Adipocyte (in vitro differentiated cells): ENCODE measurements around the gene EXOC5.
A peak's percentile ranks its signal among the peaks of the same experiment; 100 is the strongest.
"Not testable (repeated sequence)": the region's sequence is repeated elsewhere in the genome, so short reads cannot be mapped to it uniquely, and the experiment has no call there.

ENCODE experiments used
- DNase-seq: peaks from one replicate; pipeline ENCODE4 v3.0.0-alpha.2; 2015; ENCODE audit warnings: low read depth
- H3K27me3 ChIP-seq: replicated peaks from 2 replicates; pipeline ENCODE4 v1.7.0; 2013; ENCODE audit warnings: mild to moderate bottlenecking, low read length, moderate library complexity; ENCODE audit not compliant: control insufficient read depth, insufficient read depth
- H3K36me3 ChIP-seq: 2 replicates; pipeline ENCODE4 v1.7.0; 2013; ENCODE audit warnings: low read length, mild to moderate bottlenecking, moderate library complexity; ENCODE audit not compliant: control insufficient read depth, insufficient read depth, severe bottlenecking
- H3K4me1 ChIP-seq: 2 replicates; pipeline ENCODE4 v1.7.0; 2013; ENCODE audit warnings: mild to moderate bottlenecking, low read length, moderate library complexity; ENCODE audit not compliant: control insufficient read depth, insufficient read depth
- H3K4me3 ChIP-seq: 2 replicates; pipeline ENCODE4 v1.7.0; 2013; ENCODE audit warnings: mild to moderate bottlenecking, low read length, moderate library complexity
- H3K9ac ChIP-seq: 2 replicates; pipeline ENCODE4 v1.7.0; 2013; ENCODE audit warnings: mild to moderate bottlenecking, low read length, moderate library complexity
- H3K9me3 ChIP-seq: 2 replicates; pipeline ENCODE4 v1.7.0; 2013; ENCODE audit warnings: mild to moderate bottlenecking, low read length, moderate library complexity; ENCODE audit not compliant: control insufficient read depth

EXOC5 gene

GRCh38 chr14:57245941-57246340 lies 22.8 kb downstream of the EXOC5 start:
- no peaks in the 10 kb centered on the region for H3K27me3 ChIP-seq
- H3K4me3 ChIP-seq, result no peak overlapping the region
- H3K9ac ChIP-seq, result no peak overlapping the region
- H3K36me3 ChIP-seq, result peaks cover 17% of the 10 kb centered on the region
- peaks cover 21% of the 10 kb centered on the region for H3K4me1 ChIP-seq
- no peak for DNase-seq
- no peaks in the 10 kb centered on the region for H3K9me3 ChIP-seq

- Histone ChIP-seq H3K4me1 (peaks cover 19% of the 10 kb centered on the region), H3K4me3 (no peak overlapping the region), H3K27me3 (no peaks in the 10 kb centered on the region), H3K9ac (no peak overlapping the region), H3K36me3 (peaks cover 18% of the 10 kb centered on the region), H3K9me3 (no peaks in the 10 kb centered on the region)
- peak; percentile 48 for DNase-seq
Measured at GRCh38 chr14:57244106-57244505, 24.6 kb downstream of the EXOC5 start.

- Histone ChIP-seq H3K36me3 (peaks cover 22% of the 10 kb centered on the region), H3K4me3 (no peak overlapping the region), H3K9ac (no peak overlapping the region), H3K27me3 (no peaks in the 10 kb centered on the region), H3K9me3 (no peaks in the 10 kb centered on the region), H3K4me1 (peaks cover 19% of the 10 kb centered on the region)
- no peak for DNase-seq
Measured at GRCh38 chr14:57243320-57243719, 25.4 kb downstream of the EXOC5 start.

DNA sequence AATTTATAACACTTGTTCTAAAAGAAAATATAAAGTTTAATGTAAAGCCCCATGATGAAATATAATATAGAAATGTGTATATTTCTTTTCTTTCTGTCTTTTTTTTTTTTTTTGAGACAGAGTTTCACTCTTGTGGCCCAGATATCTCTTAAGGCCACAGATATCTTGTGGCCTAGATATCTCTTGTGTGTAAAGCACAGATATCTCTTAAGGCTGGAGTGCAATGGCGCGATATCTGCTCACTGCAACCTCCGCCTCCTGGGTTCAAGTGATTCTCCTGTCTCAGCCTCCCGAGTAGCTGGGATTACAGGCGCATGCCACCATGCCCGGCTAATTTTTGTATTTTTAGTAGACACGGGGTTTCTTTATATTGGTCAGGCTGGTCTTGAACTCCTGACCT lies 28.6 kb downstream of the EXOC5 start:
- not testable (repeated sequence) for H3K4me1 ChIP-seq, H3K9me3 ChIP-seq, H3K4me3 ChIP-seq, H3K27me3 ChIP-seq, DNase-seq, H3K9ac ChIP-seq
- H3K36me3 ChIP-seq, result peaks cover 30% of the 10 kb centered on the region

GRCh38 chr14:57232006-57232405 lies 36.7 kb downstream of the EXOC5 start:
- no peaks in the 10 kb centered on the region for H3K4me1 ChIP-seq
- DNase-seq, result no peak
- no peak overlapping the region for H3K4me3 ChIP-seq
- peaks cover 73% of the 10 kb centered on the region for H3K36me3 ChIP-seq
- H3K9ac ChIP-seq, result no peak overlapping the region
- H3K27me3 ChIP-seq, result no peaks in the 10 kb centered on the region
- no peaks in the 10 kb centered on the region for H3K9me3 ChIP-seq

DNA sequence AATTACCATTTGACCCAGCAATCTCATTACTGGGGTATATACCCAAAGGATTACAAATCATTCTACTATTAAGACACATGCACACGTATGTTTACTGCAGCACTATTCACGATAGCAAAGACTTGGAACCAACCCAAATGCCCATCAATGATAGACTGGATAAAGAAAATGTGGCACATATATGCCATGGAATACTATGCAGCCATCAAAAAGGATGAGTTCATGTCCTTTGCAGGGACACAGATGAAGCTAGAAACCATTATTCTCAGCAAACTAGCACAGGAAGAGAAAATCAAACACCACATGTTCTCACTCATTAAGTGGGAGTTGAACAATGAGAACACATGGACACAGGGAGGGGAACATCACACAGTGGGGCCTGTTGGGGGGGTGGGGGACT lies 40.4 kb downstream of the EXOC5 start:
- H3K36me3 ChIP-seq, result peaks cover 70% of the 10 kb centered on the region
- DNase-seq, H3K27me3 ChIP-seq, H3K9me3 ChIP-seq, H3K4me3 ChIP-seq, H3K9ac ChIP-seq, H3K4me1 ChIP-seq: not testable (repeated sequence)

DNA sequence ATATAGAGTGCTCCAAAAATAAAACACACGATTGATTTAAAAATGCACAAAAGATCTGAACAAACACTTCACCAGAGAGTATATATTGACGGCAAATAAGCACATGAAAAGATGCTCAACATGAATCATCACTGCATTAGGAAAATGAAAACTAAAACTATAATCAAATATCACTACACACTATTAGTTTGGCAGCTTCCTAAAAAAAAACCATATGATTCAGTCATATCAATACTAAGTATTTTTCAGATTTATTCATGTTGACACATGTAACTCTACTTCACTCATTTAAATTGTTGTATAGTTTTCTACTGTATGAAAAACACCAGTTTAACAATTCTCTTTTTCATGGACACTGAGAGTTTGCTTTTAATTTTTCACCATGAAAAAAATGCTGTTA lies 41.6 kb downstream of the EXOC5 start:
- peaks cover 66% of the 10 kb centered on the region for H3K36me3 ChIP-seq
- DNase-seq, result no peak
- H3K4me3 ChIP-seq, result no peak overlapping the region
- no peak overlapping the region for H3K9ac ChIP-seq
- H3K27me3 ChIP-seq, result no peaks in the 10 kb centered on the region
- no peaks in the 10 kb centered on the region for H3K4me1 ChIP-seq
- no peaks in the 10 kb centered on the region for H3K9me3 ChIP-seq

DNA sequence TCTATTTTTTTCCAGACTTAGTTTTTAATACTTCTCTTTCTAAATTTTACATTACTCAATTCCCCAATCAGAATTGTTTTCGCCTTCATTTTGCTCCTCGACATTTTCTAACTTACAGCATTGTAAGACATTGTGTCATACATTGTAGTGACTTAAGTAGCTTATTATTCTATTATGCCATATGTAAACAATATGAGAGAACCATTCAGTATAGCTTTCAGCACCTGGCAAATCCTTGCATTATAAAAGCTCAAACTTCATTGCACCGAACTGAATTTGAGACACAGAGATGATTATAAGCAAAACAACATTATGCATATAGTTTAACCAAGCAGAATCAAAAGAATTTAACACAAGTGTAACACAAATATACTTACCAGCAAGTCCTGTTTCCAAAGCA lies 46.8 kb downstream of the EXOC5 start:
- Histone ChIP-seq H3K4me1 (no peaks in the 10 kb centered on the region), H3K27me3 (no peaks in the 10 kb centered on the region), H3K4me3 (no peak overlapping the region), H3K36me3 (peaks cover 53% of the 10 kb centered on the region), H3K9me3 (no peaks in the 10 kb centered on the region), H3K9ac (no peak overlapping the region)
- no peak for DNase-seq

DNA sequence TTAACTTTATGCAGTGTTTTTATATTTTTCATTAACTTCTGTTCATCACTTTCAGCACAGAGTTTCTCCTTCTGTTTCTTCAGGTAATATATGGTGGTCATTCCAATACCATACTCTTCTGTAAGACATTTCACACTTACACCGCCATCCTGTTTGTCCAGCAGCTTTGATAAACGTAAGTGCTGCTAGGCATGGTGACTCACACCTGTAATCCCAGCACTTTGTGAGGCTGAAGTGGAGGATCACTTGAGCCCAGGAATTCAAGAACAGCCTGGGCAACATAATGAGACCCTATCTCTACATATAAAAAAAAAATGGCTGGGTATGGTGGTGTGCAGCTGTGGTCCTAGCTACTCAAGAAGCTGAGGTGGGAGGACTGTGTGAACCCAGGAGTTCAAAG lies 55.8 kb downstream of the EXOC5 start:
- no peak for DNase-seq
- H3K4me3 ChIP-seq, result no peak overlapping the region
- peaks cover 70% of the 10 kb centered on the region for H3K36me3 ChIP-seq

DNA sequence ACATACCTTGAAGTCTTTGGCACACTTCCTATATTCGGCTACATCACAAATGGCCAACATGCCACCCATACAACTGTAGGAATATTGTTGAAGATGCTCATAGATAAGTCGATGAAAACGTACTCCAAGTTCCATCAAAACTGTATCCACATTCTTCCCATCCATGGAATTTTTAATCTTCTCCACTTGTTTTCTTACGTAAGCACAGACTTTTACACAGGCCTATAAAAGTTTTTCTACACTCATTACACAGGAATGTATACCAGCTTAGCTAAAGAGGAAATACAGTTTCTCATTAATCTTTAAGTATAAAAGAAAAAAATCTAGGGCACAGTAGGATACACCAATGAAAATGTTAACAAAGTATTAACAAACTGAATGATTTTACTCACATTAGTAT lies 59.1 kb downstream of the EXOC5 start:
- DNase-seq, result peak; percentile 65
- Histone ChIP-seq H3K36me3 (peaks cover 44% of the 10 kb centered on the region), H3K9me3 (no peaks in the 10 kb centered on the region), H3K27me3 (no peaks in the 10 kb centered on the region), H3K9ac (no peak overlapping the region), H3K4me3 (no peak overlapping the region), H3K4me1 (peaks cover 9% of the 10 kb centered on the region)

More for the DNA sequence above, 55.8 kb downstream of the EXOC5 start:
- Histone ChIP-seq H3K4me1 (peaks cover 9% of the 10 kb centered on the region), H3K9me3 (no peaks in the 10 kb centered on the region), H3K27me3 (no peaks in the 10 kb centered on the region), H3K9ac (no peak overlapping the region)

GRCh38 chr14:57205938-57206337 lies 62.8 kb downstream of the EXOC5 start:
- H3K4me1 ChIP-seq, result peaks cover 9% of the 10 kb centered on the region
- H3K27me3 ChIP-seq, result no peaks in the 10 kb centered on the region
- H3K36me3 ChIP-seq, result peaks cover 18% of the 10 kb centered on the region
- no peak for DNase-seq
- H3K9ac ChIP-seq, result no peak overlapping the region
- H3K4me3 ChIP-seq, result no peak overlapping the region
- H3K9me3 ChIP-seq, result no peaks in the 10 kb centered on the region

- not testable (repeated sequence) for H3K9me3 ChIP-seq
Measured at GRCh38 chr14:57202672-57203071, 66.0 kb downstream of the EXOC5 start.

More at GRCh38 chr14:57202672-57203071, 66.0 kb downstream of the EXOC5 start:
- not testable (repeated sequence) for H3K27me3 ChIP-seq, DNase-seq, H3K4me1 ChIP-seq, H3K9ac ChIP-seq, H3K36me3 ChIP-seq, H3K4me3 ChIP-seq
